Vagina (tissue), 2 donors: Measurements from ENCODE around the gene RBM10.

Source experiments
- POLR2A ChIP-seq, 2 donors: fragments of 450-650 bp; IDR thresholded peaks; one replicate each; pipeline ENCODE4 v1.6.1; 2017; ENCODE audit warnings: antibody characterized with exemption in 2 of 2, mild to moderate bottlenecking in 2 of 2, moderate library complexity in 2 of 2
- POLR2AphosphoS5 ChIP-seq, 2 donors: sonication (generic); formaldehyde crosslinking; IDR thresholded peaks; one replicate each; pipeline ENCODE4 v1.9.0; 2017; ENCODE audit warnings: antibody characterized with exemption in 2 of 2, mild to moderate bottlenecking in 2 of 2, low read depth in 1 of 2; ENCODE audit not compliant: insufficient read depth in 1 of 2
- TF ChIP-seq, protein P1 (sequence below), 3 experiments: fragments of 450-650 bp in 2 of 3; fragments of 200-600 bp in 1 of 3; sonication (generic) in 1 of 3; IDR thresholded peaks; one replicate each; pipeline ENCODE4 v1.5.1; 2017 to 2019; ENCODE audit warnings: antibody characterized with exemption in 3 of 3, mild to moderate bottlenecking in 2 of 3, moderate library complexity in 2 of 3

GRCh38 chrX:47224266-47224895 lies 79.4 kb downstream of the RBM10 start:
- TF ChIP-seq, protein P1, sequence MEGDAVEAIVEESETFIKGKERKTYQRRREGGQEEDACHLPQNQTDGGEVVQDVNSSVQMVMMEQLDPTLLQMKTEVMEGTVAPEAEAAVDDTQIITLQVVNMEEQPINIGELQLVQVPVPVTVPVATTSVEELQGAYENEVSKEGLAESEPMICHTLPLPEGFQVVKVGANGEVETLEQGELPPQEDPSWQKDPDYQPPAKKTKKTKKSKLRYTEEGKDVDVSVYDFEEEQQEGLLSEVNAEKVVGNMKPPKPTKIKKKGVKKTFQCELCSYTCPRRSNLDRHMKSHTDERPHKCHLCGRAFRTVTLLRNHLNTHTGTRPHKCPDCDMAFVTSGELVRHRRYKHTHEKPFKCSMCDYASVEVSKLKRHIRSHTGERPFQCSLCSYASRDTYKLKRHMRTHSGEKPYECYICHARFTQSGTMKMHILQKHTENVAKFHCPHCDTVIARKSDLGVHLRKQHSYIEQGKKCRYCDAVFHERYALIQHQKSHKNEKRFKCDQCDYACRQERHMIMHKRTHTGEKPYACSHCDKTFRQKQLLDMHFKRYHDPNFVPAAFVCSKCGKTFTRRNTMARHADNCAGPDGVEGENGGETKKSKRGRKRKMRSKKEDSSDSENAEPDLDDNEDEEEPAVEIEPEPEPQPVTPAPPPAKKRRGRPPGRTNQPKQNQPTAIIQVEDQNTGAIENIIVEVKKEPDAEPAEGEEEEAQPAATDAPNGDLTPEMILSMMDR (IDR thresholded peaks at IDR 0.05), result no peak
- TF ChIP-seq POLR2AphosphoS5 (IDR thresholded peaks at IDR 0.05; ENCODE audit: insufficient read depth in 1 of 2, low read depth in 1 of 2) (no peak), POLR2A (IDR thresholded peaks at IDR 0.05) (no peak)
